Natural killer cell (primary cell): ENCODE measurements around the gene CSKMT. TPM values are rescaled to one million over a fixed set of nuclear protein-coding genes. Genes with fewer than 3 reads are reported as not detected.
A peak's percentile ranks its signal among the peaks of the same experiment; 100 is the strongest.

Source experiments
- ATAC-seq, 3 donors: fragments of 150-1000 bp in 2 of 3; fragments of 200-7000 bp in 1 of 3; cut with Tn5 transposase; 1 replicate in 1 of 3; 2 replicates in 2 of 3; pipeline ENCODE4 v1.10.0; 2021; ENCODE audit warnings: mild to moderate bottlenecking in 2 of 3, moderate library complexity in 2 of 3
- DNase-seq, 2 donors: peaks; one replicate each; pipeline versions ENCODE4 v3.0.0 to v3.0.0-alpha.2; 2013 to 2021; ENCODE audit warnings: mixed read lengths in 1 of 2
- H3K27ac ChIP-seq: one replicate; pipeline ENCODE4 v1.5.1; 2013; ENCODE audit warnings: mild to moderate bottlenecking, low read length
- H3K27me3 ChIP-seq: one replicate; pipeline ENCODE4 v1.6.1; 2013; ENCODE audit warnings: low read length; ENCODE audit not compliant: control insufficient read depth, insufficient read depth
- H3K36me3 ChIP-seq: one replicate; pipeline ENCODE4 v1.6.1; 2013; ENCODE audit warnings: low read length; ENCODE audit not compliant: control insufficient read depth, insufficient read depth
- H3K4me1 ChIP-seq: one replicate; pipeline ENCODE4 v1.6.1; 2013; ENCODE audit warnings: low read length; ENCODE audit not compliant: control insufficient read depth, insufficient read depth
- H3K4me3 ChIP-seq: one replicate; pipeline ENCODE4 v1.5.1; 2013; ENCODE audit warnings: low read length
- H3K9me3 ChIP-seq: one replicate; pipeline ENCODE4 v1.6.1; 2013; ENCODE audit warnings: low read length; ENCODE audit not compliant: control insufficient read depth, insufficient read depth
- H3K27ac Mint-ChIP-seq, 2 donors: one replicate each; pipeline ENCODE4 v1.8.0; 2022; ENCODE audit warnings: mild to moderate bottlenecking in 2 of 2, mixed read lengths in 2 of 2, moderate library complexity in 1 of 2
- H3K27me3 Mint-ChIP-seq, 2 donors: one replicate each; pipeline ENCODE4 v1.8.0; 2022; ENCODE audit warnings: low read depth in 2 of 2, mixed read lengths in 2 of 2
- H3K36me3 Mint-ChIP-seq: one replicate; pipeline ENCODE4 v1.8.0; 2022; ENCODE audit warnings: mixed read lengths
- H3K4me1 Mint-ChIP-seq, 2 donors: one replicate each; pipeline ENCODE4 v1.8.0; 2022; ENCODE audit warnings: mixed read lengths in 2 of 2
- H3K4me3 Mint-ChIP-seq: one replicate; pipeline ENCODE4 v1.8.0; 2022; ENCODE audit warnings: mild to moderate bottlenecking, moderate library complexity, mixed read lengths
- H3K9me3 Mint-ChIP-seq, 2 donors: one replicate each; pipeline ENCODE4 v1.8.0; 2022; ENCODE audit warnings: mixed read lengths in 2 of 2
- WGBS: methylation state at CpG from one replicate; pipeline ENCODE4 v1.1.7; 2013; ENCODE audit warnings: missing lambda C conversion rate; ENCODE audit not compliant: insufficient coverage; 5-methylcytosine and 5-hydroxymethylcytosine counted together
- intact Hi-C: fragments of 100-400 bp; cut with micrococcal nuclease; formaldehyde crosslinking; loops from one replicate; pipeline ENCODE4 v1.14.2; 2022
- total RNA-seq, 4 donors: library from RNA; stranded (reverse); fragments of 120-200 nt in 1 of 4; gene quantifications; one replicate each; pipeline versions ENCODE4 v1.2.3 to v1.2.4, GENCODE V29; 2013 to 2022
- TF ChIP-seq, protein P1 (sequence below): fragments of 200-600 bp; IDR thresholded peaks from one replicate; pipeline ENCODE4 v1.8.0; 2022; ENCODE audit warnings: antibody characterized with exemption

Gene CSKMT
- total RNA-seq, 3 donors from 2014 or later (not counting 1 experiment from before 2014, with no cell fraction given), result 12.0 to 21.5 (median 13.7) TPM

DNA sequence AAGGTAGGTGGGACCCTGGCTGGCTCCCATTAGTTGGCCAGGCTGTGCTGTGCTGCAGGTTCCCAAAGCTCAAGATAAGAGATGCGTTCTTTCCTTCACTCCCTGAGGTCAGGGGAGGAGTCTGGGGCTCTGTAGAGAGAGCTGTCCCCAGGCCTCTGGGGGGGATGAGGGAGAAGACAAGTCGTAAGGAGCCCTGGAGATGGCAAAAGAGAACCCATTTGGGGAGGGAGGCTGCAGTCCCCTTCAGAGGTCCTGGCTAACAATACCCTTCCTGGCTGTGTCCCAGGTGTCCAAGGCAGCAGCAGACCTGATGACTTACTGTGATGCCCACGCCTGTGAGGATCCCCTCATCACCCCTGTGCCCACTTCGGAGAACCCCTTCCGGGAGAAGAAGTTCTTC is 43.3 kb downstream of the CSKMT start:
- Histone ChIP-seq H3K4me3 (peak overlapping the region; percentile 72), H3K9me3 (no peaks in the 10 kb centered on the region), H3K27me3 (no peaks in the 10 kb centered on the region), H3K27ac (peak overlapping the region; percentile 95), H3K4me1 (peaks cover 50% of the 10 kb centered on the region), H3K36me3 (peaks cover 12% of the 10 kb centered on the region)
- Mint-ChIP-seq H3K4me3 (peak overlapping the region; percentile 97), H3K4me1 (peaks cover 36 to 47% of the 10 kb centered on the region in 2 donors), H3K27me3 (no peaks in the 10 kb centered on the region), H3K27ac (peak overlapping the region; percentile 98 to 99), H3K36me3 (no peaks in the 10 kb centered on the region), H3K9me3 (no peaks in the 10 kb centered on the region)
- ATAC-seq (no peak), DNase-seq (no peak)
- intact Hi-C loops, result loop anchor here (5.0 kb wide), 4 partner anchors 36 to 136 kb away; partner anchors contain the start of genes EEF1G, EML3, LBHD1 and ROM1
- TF ChIP-seq, protein P1, sequence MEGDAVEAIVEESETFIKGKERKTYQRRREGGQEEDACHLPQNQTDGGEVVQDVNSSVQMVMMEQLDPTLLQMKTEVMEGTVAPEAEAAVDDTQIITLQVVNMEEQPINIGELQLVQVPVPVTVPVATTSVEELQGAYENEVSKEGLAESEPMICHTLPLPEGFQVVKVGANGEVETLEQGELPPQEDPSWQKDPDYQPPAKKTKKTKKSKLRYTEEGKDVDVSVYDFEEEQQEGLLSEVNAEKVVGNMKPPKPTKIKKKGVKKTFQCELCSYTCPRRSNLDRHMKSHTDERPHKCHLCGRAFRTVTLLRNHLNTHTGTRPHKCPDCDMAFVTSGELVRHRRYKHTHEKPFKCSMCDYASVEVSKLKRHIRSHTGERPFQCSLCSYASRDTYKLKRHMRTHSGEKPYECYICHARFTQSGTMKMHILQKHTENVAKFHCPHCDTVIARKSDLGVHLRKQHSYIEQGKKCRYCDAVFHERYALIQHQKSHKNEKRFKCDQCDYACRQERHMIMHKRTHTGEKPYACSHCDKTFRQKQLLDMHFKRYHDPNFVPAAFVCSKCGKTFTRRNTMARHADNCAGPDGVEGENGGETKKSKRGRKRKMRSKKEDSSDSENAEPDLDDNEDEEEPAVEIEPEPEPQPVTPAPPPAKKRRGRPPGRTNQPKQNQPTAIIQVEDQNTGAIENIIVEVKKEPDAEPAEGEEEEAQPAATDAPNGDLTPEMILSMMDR, result no peak
- WGBS, result 78% methylated on average over 5 of the region's 5 CpGs

DNA sequence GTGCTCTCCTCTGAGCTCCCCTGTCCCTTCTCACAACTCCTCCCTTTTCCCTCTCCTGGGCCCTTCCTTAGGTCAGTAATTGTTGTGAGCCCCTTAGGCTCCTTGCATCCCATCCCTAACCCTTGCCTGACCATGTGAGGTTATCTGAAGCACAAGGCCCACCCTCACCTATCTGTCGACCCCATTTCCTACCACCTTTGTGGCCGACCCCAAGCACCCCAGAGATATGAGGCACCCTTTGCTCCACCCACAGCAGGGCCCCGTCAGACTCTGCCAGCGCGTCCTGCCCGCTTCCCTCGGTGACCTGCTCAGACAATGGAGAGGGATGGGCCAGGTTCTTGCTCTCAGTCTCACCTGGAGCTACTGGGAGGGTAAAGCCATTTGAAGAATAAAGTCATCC is 43.7 kb downstream of the CSKMT start:
- no peak for ATAC-seq
- Mint-ChIP-seq H3K27ac (peak overlapping the region; percentile 98 to 99), H3K36me3 (no peaks in the 10 kb centered on the region), H3K4me3 (peak overlapping the region; percentile 97), H3K27me3 (no peaks in the 10 kb centered on the region), H3K9me3 (no peaks in the 10 kb centered on the region), H3K4me1 (peaks cover 36 to 50% of the 10 kb centered on the region in 2 donors)
- Histone ChIP-seq H3K27me3 (no peaks in the 10 kb centered on the region), H3K27ac (peak overlapping the region; percentile 95), H3K4me1 (peaks cover 50% of the 10 kb centered on the region), H3K36me3 (peaks cover 16% of the 10 kb centered on the region), H3K4me3 (peak overlapping the region; percentile 72), H3K9me3 (no peaks in the 10 kb centered on the region)
- TF ChIP-seq, protein P1, result no peak
- peak; percentile 33 to 69 for DNase-seq
- WGBS, result 0% methylated on average over 7 of the region's 7 CpGs
- intact Hi-C loops, result loop anchor here (1.0 to 5.0 kb wide), 6 partner anchors 19 to 136 kb away; partner anchors contain the start of genes EEF1G, EML3, HNRNPUL2 and LBHD1

DNA sequence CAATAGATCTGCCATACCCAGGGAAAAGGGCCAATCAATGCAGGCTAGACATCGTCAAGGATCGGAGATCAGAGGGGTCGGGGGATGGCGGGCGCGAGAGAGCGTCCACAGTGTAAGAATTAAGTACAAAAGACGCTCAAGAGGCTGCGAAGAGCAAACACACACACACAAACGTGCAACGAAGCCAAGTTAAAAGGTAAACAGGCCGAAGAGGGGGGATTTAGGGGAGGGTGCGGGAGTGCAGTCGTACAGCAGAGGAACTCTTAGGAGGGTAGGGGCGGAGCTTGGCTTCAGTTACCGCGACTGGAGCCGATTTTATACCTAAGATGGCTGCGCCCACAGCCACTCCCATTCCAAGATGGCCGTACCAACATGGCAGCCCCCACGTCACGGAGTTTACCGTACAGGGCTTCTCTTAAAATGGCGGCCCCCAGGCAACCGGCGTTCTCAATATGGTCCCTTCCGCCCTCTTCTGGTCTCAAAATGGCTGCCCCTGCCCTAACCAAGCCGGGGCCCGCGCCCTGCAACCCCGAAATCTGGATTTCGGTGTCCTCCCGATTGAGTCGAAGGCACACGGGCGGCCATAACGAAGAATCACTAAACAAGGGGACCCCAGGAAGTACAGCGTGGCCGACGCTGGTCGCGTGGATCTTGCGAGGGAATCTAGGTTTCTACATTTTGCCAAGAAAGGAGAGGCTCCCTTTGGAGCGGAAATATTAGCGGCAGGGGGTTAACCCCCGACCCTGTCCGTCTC is 44.3 kb downstream of the CSKMT start:
- Mint-ChIP-seq H3K4me3 (peak overlapping the region; percentile 97), H3K36me3 (no peaks in the 10 kb centered on the region), H3K4me1 (peaks cover 36 to 55% of the 10 kb centered on the region in 2 donors), H3K9me3 (no peaks in the 10 kb centered on the region), H3K27ac (peak overlapping the region; percentile 98 to 99), H3K27me3 (no peaks in the 10 kb centered on the region)
- H3K27ac ChIP-seq, result peak overlapping the region; percentile 95
- intact Hi-C loops, result loop anchor here (1.0 to 5.0 kb wide), 6 partner anchors 18 to 137 kb away; partner anchors contain the start of genes EEF1G, EML3, HNRNPUL2 and LBHD1
- peaks cover 50% of the 10 kb centered on the region for H3K4me1 ChIP-seq
- peak; percentile 75 to 93 (median 82) for ATAC-seq
- no peaks in the 10 kb centered on the region for H3K9me3 ChIP-seq
- H3K27me3 ChIP-seq, result no peaks in the 10 kb centered on the region
- H3K4me3 ChIP-seq, result peak overlapping the region; percentile 72
- under 1% methylated on average over 47 of the region's 47 CpGs for WGBS
- H3K36me3 ChIP-seq, result peaks cover 20% of the 10 kb centered on the region
- TF ChIP-seq, protein P1, result no peak
- DNase-seq, result peak; percentile 93 to 99
